HUES48 (cell line): ENCODE data around the gene HBA2.
"Not testable (repeated sequence)": the region's sequence is repeated elsewhere in the genome, so short reads cannot be mapped to it uniquely, and the experiment has no call there.

Source experiments
- H3K27ac ChIP-seq: one replicate; pipeline ENCODE4 v1.7.0; 2013; ENCODE audit warnings: low read depth, low read length, inconsistent platforms
- H3K27me3 ChIP-seq: 2 replicates; pipeline ENCODE4 v1.6.1; 2013; ENCODE audit warnings: mild to moderate bottlenecking, low read length; ENCODE audit not compliant: control insufficient read depth, insufficient read depth
- H3K36me3 ChIP-seq: 2 replicates; pipeline ENCODE4 v1.6.1; 2013; ENCODE audit warnings: low read length; ENCODE audit not compliant: control insufficient read depth, insufficient read depth
- H3K4me1 ChIP-seq: 2 replicates; pipeline ENCODE4 v1.6.1; 2013; ENCODE audit warnings: mild to moderate bottlenecking, low read length; ENCODE audit not compliant: control insufficient read depth, insufficient read depth
- H3K4me3 ChIP-seq: 2 replicates; pipeline ENCODE4 v1.5.1; 2013; ENCODE audit warnings: mild to moderate bottlenecking, low read depth, low read length
- H3K9ac ChIP-seq: 2 replicates; pipeline ENCODE4 v1.6.1; 2013; ENCODE audit warnings: mild to moderate bottlenecking, low read depth, low read length, moderate library complexity
- H3K9me3 ChIP-seq: 2 replicates; pipeline ENCODE4 v1.6.1; 2013; ENCODE audit warnings: low read length; ENCODE audit not compliant: control insufficient read depth, insufficient read depth

Gene HBA2

DNA sequence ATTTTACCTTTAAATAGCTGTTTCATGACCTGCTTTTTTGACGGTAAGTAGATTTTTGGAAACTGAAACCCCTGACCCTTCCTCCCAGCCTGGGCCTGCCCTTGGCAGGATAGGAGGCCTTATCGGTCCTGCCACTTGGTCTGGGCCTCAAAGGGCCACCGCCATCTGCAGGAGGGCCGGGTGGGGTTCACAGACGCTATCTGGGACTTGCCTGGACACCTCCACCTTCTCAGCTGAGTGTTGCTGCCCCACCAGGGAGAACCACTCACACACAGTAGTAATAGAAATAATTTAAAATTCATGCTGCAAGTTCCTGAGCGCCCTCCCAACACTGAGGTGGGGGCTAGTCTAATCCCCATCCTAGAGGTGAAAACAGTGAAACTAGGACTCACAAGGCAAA, 29.6 kb upstream of the HBA2 start:
- Histone ChIP-seq H3K4me3 (no peak overlapping the region), H3K27me3 (no peaks in the 10 kb centered on the region), H3K27ac (no peak overlapping the region), H3K4me1 (no peaks in the 10 kb centered on the region), H3K9me3 (no peaks in the 10 kb centered on the region), H3K9ac (no peak overlapping the region), H3K36me3 (no peaks in the 10 kb centered on the region)

- no peak overlapping the region for H3K9ac ChIP-seq
- no peaks in the 10 kb centered on the region for H3K27me3 ChIP-seq
- no peak overlapping the region for H3K4me3 ChIP-seq
- H3K36me3 ChIP-seq = no peaks in the 10 kb centered on the region
- no peaks in the 10 kb centered on the region for H3K9me3 ChIP-seq
- H3K27ac ChIP-seq = no peak overlapping the region
- no peaks in the 10 kb centered on the region for H3K4me1 ChIP-seq
Measured at GRCh38 chr16:143456-143855, 29.2 kb upstream of the HBA2 start.

DNA sequence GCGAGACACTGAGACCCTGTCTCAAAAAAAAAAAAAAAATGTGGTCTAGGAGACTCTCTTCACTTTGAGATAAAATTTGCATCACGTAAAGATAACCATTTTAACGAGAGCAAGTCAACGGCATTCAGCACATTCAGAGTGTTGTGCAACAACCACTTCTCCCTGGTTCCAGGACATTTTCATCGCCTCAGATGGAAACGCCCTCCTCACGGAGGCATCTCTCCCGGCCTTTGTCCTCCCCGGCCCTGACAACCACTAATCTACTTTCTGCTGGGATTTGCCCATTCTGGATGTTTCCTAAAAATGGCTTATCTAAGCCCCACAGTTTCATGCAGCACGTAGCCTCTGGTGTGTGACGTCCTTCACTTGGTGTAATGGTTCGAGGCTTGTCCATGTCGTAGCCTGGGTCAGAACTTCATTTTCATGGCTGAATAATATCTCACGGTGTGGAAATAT, 27.9 kb upstream of the HBA2 start:
- Histone ChIP-seq H3K4me3 (no peak overlapping the region), H3K9me3 (no peaks in the 10 kb centered on the region), H3K36me3 (no peaks in the 10 kb centered on the region), H3K27ac (no peak overlapping the region), H3K9ac (no peak overlapping the region), H3K4me1 (no peaks in the 10 kb centered on the region), H3K27me3 (0 out of 2 replicates have a peak, but pooled peaks cover 7% of the 10 kb centered on the region)

GRCh38 chr16:146646-147045, 26.0 kb upstream of the HBA2 start:
- no peaks in the 10 kb centered on the region for H3K4me1 ChIP-seq

GRCh38 chr16:149024-149660, 23.5 kb upstream of the HBA2 start:
- H3K9me3 ChIP-seq = no peaks in the 10 kb centered on the region
- no peak overlapping the region for H3K9ac ChIP-seq
- H3K4me1 ChIP-seq = no peaks in the 10 kb centered on the region
- no peak overlapping the region for H3K27ac ChIP-seq
- H3K36me3 ChIP-seq = no peaks in the 10 kb centered on the region
- no peak overlapping the region for H3K4me3 ChIP-seq
- 0 out of 2 replicates have a peak, but pooled peaks cover 7% of the 10 kb centered on the region for H3K27me3 ChIP-seq

More at GRCh38 chr16:146646-147045, 26.0 kb upstream of the HBA2 start:
- Histone ChIP-seq H3K4me3 (no peak overlapping the region), H3K9ac (no peak overlapping the region), H3K27ac (no peak overlapping the region), H3K9me3 (no peaks in the 10 kb centered on the region), H3K27me3 (0 out of 2 replicates have a peak, but pooled peaks cover 7% of the 10 kb centered on the region), H3K36me3 (no peaks in the 10 kb centered on the region)

GRCh38 chr16:152141-153128, 20.2 kb upstream of the HBA2 start, which contains the start of gene HBZ:
Gene HBZ, plus strand, starts transcription at chr16:152644. Its CDS starts 266 bp downstream, at chr16:152910.
- Histone ChIP-seq H3K4me1 (no peaks in the 10 kb centered on the region), H3K27me3 (peaks cover 34% of the 10 kb centered on the region), H3K36me3 (no peaks in the 10 kb centered on the region), H3K4me3 (no peak within 1 kb of the TSS), H3K9ac (no peak within 1 kb of the TSS), H3K9me3 (no peaks in the 10 kb centered on the region), H3K27ac (no peak within 1 kb of the TSS)

DNA sequence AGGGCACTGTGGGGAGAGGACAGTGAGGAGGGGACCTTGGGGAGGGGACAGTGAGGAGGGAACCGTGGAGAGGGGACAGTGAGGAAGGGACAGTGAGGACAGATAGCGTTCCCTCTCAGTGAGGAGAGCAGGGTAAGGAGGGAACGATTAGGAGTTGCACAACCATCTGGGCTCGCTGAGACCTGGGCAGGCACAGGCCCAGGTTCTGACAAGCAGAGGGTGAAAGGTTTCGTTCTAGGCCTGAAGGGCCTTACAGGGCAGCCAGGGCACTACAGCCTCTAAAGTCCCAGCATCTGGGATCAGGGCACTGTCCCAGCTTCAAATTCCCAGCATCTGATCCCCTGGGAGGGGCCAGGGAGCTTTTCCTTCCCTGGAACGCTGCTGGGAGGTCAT, 19.6 kb upstream of the HBA2 start:
- H3K27me3 ChIP-seq = peaks cover 34% of the 10 kb centered on the region
- not testable (repeated sequence) for H3K4me1 ChIP-seq, H3K9me3 ChIP-seq, H3K4me3 ChIP-seq, H3K36me3 ChIP-seq, H3K9ac ChIP-seq, H3K27ac ChIP-seq

- H3K9ac ChIP-seq, H3K4me3 ChIP-seq, H3K9me3 ChIP-seq, H3K27ac ChIP-seq, H3K4me1 ChIP-seq, H3K36me3 ChIP-seq: not testable (repeated sequence)
- peaks cover 38% of the 10 kb centered on the region for H3K27me3 ChIP-seq
Measured at GRCh38 chr16:153550-154216, 19.0 kb upstream of the HBA2 start.

- no peak overlapping the region for H3K9ac ChIP-seq
- no peaks in the 10 kb centered on the region for H3K4me1 ChIP-seq
- H3K9me3 ChIP-seq = no peaks in the 10 kb centered on the region
- no peak overlapping the region for H3K27ac ChIP-seq
- peak overlapping the region; percentile 72 for H3K4me3 ChIP-seq
- H3K36me3 ChIP-seq = no peaks in the 10 kb centered on the region
- H3K27me3 ChIP-seq = peaks cover 36% of the 10 kb centered on the region
Measured at GRCh38 chr16:154217-155030, 18.3 kb upstream of the HBA2 start.

DNA sequence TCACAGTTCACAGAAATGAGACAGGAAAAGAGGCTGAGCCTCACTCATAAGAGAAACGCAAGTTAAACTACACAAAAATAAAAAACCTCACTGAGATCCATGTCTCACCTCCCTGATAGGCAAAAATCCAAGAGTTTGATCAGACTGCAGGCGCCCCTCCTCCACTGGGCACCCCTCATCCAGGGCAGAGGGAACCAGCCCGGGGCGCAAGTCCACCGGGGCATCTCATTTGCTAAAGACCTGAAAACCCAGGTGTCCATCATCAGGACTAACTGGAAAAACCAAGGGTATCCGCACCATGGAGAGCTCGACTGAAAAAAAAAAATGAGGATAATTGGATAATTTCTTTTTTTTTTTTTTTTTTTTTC, 17.7 kb upstream of the HBA2 start:
- no peaks in the 10 kb centered on the region for H3K4me1 ChIP-seq
- peak overlapping the region; percentile 72; the same call in 1 of the 2 replicates for H3K4me3 ChIP-seq
- no peaks in the 10 kb centered on the region for H3K9me3 ChIP-seq
- peaks cover 38% of the 10 kb centered on the region for H3K27me3 ChIP-seq
- no peak overlapping the region for H3K27ac ChIP-seq
- H3K36me3 ChIP-seq = no peaks in the 10 kb centered on the region
- H3K9ac ChIP-seq = no peak overlapping the region
